Measurements from ENCODE around the gene MDFI. TPM values are rescaled to one million over a fixed set of nuclear protein-coding genes. Genes with fewer than 3 reads are reported as not detected.

MDFI gene
- total RNA-seq, 4 donors from 2014 or later = 1.4 to 6.5 (median 2.3) TPM; not detected in 1

- Histone ChIP-seq H3K27ac (no peak overlapping the region), H3K4me1 (peaks cover 0 to 37% (median 0%) of the 10 kb centered on the region in 3 donors), H3K9me3 (no peaks in the 10 kb centered on the region), H3K36me3 (peaks cover 0 to 37% of the 10 kb centered on the region in 2 donors), H3K4me3 (no peak overlapping the region), H3K27me3 (no peaks in the 10 kb centered on the region)
- no peak for ATAC-seq
- TF ChIP-seq POLR2A (IDR thresholded peaks at IDR 0.05) = no peak
- TF ChIP-seq CTCF (IDR thresholded peaks at IDR 0.05) = no peak
- TF ChIP-seq POLR2AphosphoS5 (IDR thresholded peaks at IDR 0.05) = no peak
- TF ChIP-seq EP300 (IDR thresholded peaks at IDR 0.05) = no peak
- WGBS, 2 donors (ENCODE audit: low coverage in 1 of 2) = 20% methylated on average over 1 of the region's 10 CpGs; no CpG with 5 or more reads in 1 of the 2 donors
Observed at GRCh38 chr6:41693281-41694240, 55.3 kb downstream of the MDFI start.

GRCh38 chr6:41694815-41695526, 56.7 kb downstream of the MDFI start:
- Histone ChIP-seq H3K9me3 (no peaks in the 10 kb centered on the region), H3K4me1 (peaks cover 0 to 51% (median 0%) of the 10 kb centered on the region in 3 donors), H3K27me3 (no peaks in the 10 kb centered on the region), H3K36me3 (peaks cover 0 to 32% of the 10 kb centered on the region in 2 donors), H3K27ac (no peak overlapping the region), H3K4me3 (no peak overlapping the region)
- no peak for TF ChIP-seq POLR2AphosphoS5 (IDR thresholded peaks at IDR 0.05)
- TF ChIP-seq POLR2A (IDR thresholded peaks at IDR 0.05) = no peak
- no peak for TF ChIP-seq EP300 (IDR thresholded peaks at IDR 0.05)
- TF ChIP-seq CTCF (IDR thresholded peaks at IDR 0.05) = no peak
- 97 to 100% methylated on average over 2 to 3 of the region's 6 CpGs for WGBS, 2 donors (ENCODE audit: low coverage in 1 of 2)
- ATAC-seq = no peak

- H3K4me1 ChIP-seq = peaks cover 0 to 55% (median 5%) of the 10 kb centered on the region in 3 donors
- H3K9me3 ChIP-seq = no peaks in the 10 kb centered on the region
- TF ChIP-seq EP300 (IDR thresholded peaks at IDR 0.05) (no peak), POLR2A (IDR thresholded peaks at IDR 0.05) (no peak), CTCF (IDR thresholded peaks at IDR 0.05) (no peak), POLR2AphosphoS5 (IDR thresholded peaks at IDR 0.05) (no peak)
- no peak overlapping the region for H3K27ac ChIP-seq
- WGBS, 2 donors (ENCODE audit: low coverage in 1 of 2) = 100% methylated on average over 1 of the region's 6 CpGs; no CpG with 5 or more reads in 1 of the 2 donors
- peaks cover 0 to 24% of the 10 kb centered on the region in 2 donors for H3K36me3 ChIP-seq
- no peak overlapping the region for H3K4me3 ChIP-seq
- ATAC-seq = no peak
- no peaks in the 10 kb centered on the region for H3K27me3 ChIP-seq
Observed at GRCh38 chr6:41695825-41696224, 57.6 kb downstream of the MDFI start.

GRCh38 chr6:41696788-41697187, 58.5 kb downstream of the MDFI start:
- Histone ChIP-seq H3K9me3 (no peaks in the 10 kb centered on the region), H3K4me1 (peaks cover 0 to 62% (median 5%) of the 10 kb centered on the region in 3 donors), H3K27ac (no peak overlapping the region), H3K36me3 (peaks cover 0 to 19% of the 10 kb centered on the region in 2 donors), H3K4me3 (no peak overlapping the region), H3K27me3 (no peaks in the 10 kb centered on the region)
- no peak for ATAC-seq
- no peak for TF ChIP-seq CTCF (IDR thresholded peaks at IDR 0.05)
- no peak for TF ChIP-seq POLR2A (IDR thresholded peaks at IDR 0.05)
- no peak for TF ChIP-seq EP300 (IDR thresholded peaks at IDR 0.05)
- no peak for TF ChIP-seq POLR2AphosphoS5 (IDR thresholded peaks at IDR 0.05)
- WGBS, 2 donors (ENCODE audit: low coverage in 1 of 2) = 94 to 98% methylated on average over 4 to 5 of the region's 6 CpGs
